Measurements from ENCODE around the gene AKR1C4.
"Not testable (repeated sequence)": the region's sequence is repeated elsewhere in the genome, so short reads cannot be mapped to it uniquely, and the experiment has no call there.

Gene AKR1C4

GRCh38 chr10:5209776-5210175 lies 13.1 kb downstream of the AKR1C4 start:
- not testable (repeated sequence) for DNase-seq

- DNase-seq = peak in 1 of 2 donors; percentile 4
Observed at GRCh38 chr10:5210261-5210660, 13.6 kb downstream of the AKR1C4 start.

- DNase-seq = no peak
Observed at GRCh38 chr10:5211696-5212536, 15.3 kb downstream of the AKR1C4 start.

- no peak for DNase-seq
Observed at GRCh38 chr10:5216801-5217200, 20.2 kb downstream of the AKR1C4 start.

- no peak for DNase-seq
Observed at GRCh38 chr10:5219262-5219661, 22.6 kb downstream of the AKR1C4 start.

GRCh38 chr10:5222942-5223341 lies 26.3 kb downstream of the AKR1C4 start:
- DNase-seq = not testable (repeated sequence)

- DNase-seq = no peak
Observed at GRCh38 chr10:5229019-5229418, 32.4 kb downstream of the AKR1C4 start.

- no peak for DNase-seq
Observed at GRCh38 chr10:5233324-5233723, 36.7 kb downstream of the AKR1C4 start.

- DNase-seq = no peak
Observed at GRCh38 chr10:5234106-5234860, 37.6 kb downstream of the AKR1C4 start.

GRCh38 chr10:5237541-5237940 lies 40.9 kb downstream of the AKR1C4 start:
- not testable (repeated sequence) for DNase-seq

- no peak for DNase-seq
Observed at GRCh38 chr10:5242585-5242984, 45.9 kb downstream of the AKR1C4 start.

GRCh38 chr10:5243521-5243987 lies 46.9 kb downstream of the AKR1C4 start:
- no peak for DNase-seq

- DNase-seq = no peak
Observed at GRCh38 chr10:5252177-5253037, 55.8 kb downstream of the AKR1C4 start.

GRCh38 chr10:5254488-5254887 lies 57.9 kb downstream of the AKR1C4 start:
- DNase-seq = no peak

GRCh38 chr10:5257768-5258167 lies 61.1 kb downstream of the AKR1C4 start:
- DNase-seq = not testable (repeated sequence)

GRCh38 chr10:5259132-5259951 lies 62.7 kb downstream of the AKR1C4 start:
- DNase-seq = no peak

GRCh38 chr10:5259952-5260578 lies 63.4 kb downstream of the AKR1C4 start:
- no peak for DNase-seq

GRCh38 chr10:5260828-5261227 lies 64.2 kb downstream of the AKR1C4 start:
- DNase-seq = no peak

- no peak for DNase-seq
Observed at GRCh38 chr10:5265139-5265538, 68.5 kb downstream of the AKR1C4 start.

- no peak for DNase-seq
Observed at GRCh38 chr10:5266351-5266750, 69.7 kb downstream of the AKR1C4 start.

- no peak for DNase-seq
Observed at GRCh38 chr10:5266804-5267203, 70.2 kb downstream of the AKR1C4 start.

GRCh38 chr10:5268234-5268633 lies 71.6 kb downstream of the AKR1C4 start:
- no peak for DNase-seq
